Fibroblast of skin of back (primary cell): Measurements from ENCODE around the gene TMOD1.
"Not testable (repeated sequence)": the region's sequence is repeated elsewhere in the genome, so short reads cannot be mapped to it uniquely, and the experiment has no call there.

ENCODE experiments used
- DNase-seq: peaks from one replicate; pipeline ENCODE4 v3.0.0-alpha.2; 2013

Gene TMOD1

DNA sequence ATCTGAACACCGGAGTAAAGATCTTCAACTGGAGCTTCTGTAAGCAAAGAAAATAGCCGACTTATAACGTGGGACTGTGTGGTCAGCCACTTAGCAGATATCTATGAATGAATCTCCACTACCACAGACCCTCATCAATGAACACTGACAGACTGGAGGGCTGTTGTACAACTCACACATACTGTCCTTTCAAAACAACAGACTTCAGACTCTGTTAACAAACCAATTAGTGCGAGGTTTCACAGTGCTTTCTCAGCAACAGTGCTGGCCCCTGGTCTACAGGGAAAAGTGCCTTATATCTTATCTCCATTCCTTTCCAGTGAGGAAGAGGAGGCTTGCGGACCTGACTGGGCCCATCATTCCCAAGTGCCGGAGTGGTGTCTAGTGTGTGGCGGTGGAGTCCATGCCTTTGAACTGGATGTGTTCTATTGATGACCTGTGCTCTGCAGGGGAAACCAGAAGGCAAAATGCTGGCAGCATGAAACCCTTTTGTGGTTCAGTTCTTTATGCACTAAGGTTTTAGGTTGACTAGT is 97.9 kb downstream of the TMOD1 start:
- no peak for DNase-seq

DNA sequence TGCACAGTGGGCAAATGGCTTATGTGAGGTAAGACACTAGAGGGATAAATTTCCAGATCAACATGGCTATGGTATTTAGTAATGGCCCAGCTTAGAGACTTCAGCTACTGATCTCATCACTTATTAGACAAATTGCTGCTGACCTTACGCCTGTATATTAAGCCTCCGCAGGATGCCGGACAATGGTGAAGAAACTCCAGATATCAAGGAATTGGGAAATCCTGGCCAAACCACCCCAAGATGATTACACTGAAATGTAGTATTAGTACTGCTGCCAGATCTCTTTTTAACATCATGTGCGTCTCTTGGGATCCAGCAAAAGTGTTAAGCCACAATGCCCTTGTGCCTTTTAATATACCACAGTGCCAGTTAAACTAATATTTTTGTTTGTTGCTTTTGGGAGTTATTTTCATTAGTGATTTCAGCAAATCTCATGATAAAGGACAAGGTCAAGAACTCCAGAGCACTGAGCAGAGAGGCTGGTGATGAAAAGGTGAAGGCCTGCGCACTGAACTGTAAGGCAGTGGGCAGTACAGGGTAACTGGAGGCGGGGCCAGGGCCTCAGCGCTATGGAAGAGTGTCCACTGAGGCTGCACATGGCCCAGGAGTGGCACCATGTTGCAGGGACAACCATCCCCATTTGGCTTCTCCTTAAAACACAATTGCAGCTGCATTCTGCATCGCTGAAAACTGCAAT is 99.2 kb downstream of the TMOD1 start:
- DNase-seq: no peak

DNA sequence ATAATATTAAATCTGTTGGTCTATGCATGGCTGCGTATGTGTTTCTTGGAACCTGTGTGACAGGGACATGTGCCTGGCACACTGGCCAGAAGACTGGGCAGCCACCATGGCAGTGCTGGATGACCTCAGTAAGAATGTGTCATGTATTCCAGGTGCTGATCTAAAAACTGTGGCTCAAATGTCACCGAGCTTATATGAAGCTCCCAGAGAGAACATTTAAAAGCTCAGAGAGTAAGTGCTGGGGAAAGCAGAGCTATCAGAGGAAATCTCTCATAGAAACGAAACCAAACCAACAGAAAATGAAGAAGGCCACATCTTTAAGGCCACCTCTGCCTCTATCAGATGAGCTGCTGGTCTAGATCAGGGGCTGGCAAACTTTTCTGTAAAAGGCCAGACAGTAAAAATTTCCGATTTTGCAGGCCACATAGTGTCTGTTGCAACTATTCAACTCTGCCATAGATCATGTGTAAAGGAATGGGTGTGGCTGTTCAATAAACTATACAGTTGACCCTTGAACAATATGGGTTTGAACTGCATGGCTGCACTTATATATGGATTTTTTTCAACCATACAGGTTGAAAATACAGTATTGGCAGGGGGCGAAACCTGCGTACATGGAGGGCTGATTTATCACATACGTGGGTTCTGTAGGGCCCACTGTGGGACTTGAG is 99.9 kb downstream of the TMOD1 start:
- DNase-seq: no peak

- no peak for DNase-seq
Observed at GRCh38 chr9:97602430-97602829, 101.0 kb downstream of the TMOD1 start.

GRCh38 chr9:97604901-97605645 is 103.6 kb downstream of the TMOD1 start:
- no peak for DNase-seq

DNA sequence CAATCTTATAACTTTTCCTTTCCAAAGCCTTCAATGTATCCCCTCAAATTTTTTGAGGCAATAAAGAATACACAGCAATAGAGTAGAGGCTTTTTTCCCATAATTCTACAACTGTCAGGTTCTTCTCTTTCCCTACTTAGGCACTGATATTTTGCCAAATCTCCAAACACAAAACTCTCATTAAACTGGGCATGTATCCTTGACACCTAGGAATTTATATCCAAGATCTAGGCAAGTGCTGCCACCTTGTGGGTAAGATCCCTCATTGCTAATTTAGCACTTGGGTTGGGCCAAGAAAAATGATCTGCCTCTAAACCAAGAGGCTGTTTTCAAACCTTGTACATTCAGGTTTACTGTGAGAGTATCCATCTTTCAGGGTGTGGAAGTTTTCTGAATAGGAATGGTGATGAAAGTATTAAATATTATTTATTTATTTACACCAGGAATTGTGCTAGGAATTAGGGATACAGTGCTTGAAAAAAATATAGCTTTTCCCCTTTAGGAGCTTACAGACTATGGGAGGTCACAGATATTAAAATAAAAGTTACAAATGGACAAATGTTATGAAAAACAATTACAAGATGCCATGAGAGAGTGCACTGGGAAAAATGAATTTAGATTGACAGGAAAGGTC is 114.1 kb downstream of the TMOD1 start:
- peak; percentile 51 for DNase-seq

DNA sequence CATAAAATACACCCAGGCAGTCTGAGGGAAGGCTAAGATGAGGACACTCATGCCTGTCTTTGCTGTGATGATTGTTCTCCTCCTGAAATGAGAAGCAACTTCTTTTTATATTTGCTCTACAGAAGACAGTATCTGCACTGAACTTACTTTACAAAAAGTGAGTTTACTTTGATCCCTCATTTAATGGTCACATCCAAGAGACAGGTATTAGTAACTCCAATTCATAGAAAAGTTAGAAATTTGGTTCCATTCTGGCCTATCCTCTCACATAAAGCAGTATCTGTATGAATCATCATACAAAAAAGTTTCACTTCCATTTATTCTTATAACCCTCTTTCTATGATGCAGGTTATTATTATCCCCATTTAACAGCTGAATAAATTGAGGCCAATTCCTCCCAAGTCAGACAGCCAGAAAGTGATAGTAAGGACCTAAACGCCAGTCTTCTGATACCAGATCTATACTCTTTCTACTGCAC is 116.5 kb downstream of the TMOD1 start:
- DNase-seq: no peak

DNA sequence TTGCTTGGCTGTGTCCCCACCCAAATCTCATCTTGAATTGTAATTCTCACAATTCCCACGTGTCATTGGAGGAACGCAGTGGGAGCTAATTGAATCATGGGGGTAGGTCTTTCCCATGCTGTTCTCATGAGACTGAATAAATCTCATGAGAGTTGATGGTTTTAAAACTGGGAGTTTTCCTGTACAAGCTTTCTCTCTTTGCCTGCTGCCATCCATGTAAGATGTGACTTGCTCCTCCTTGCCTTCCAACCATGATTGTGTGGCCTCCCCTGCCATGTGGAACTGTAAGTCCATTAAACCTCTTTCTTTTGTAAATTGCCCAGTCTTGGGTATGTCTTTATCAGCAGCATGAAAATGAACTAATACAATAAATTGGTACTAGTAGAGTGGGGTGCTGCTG is 118.6 kb downstream of the TMOD1 start:
- DNase-seq: not testable (repeated sequence)

DNA sequence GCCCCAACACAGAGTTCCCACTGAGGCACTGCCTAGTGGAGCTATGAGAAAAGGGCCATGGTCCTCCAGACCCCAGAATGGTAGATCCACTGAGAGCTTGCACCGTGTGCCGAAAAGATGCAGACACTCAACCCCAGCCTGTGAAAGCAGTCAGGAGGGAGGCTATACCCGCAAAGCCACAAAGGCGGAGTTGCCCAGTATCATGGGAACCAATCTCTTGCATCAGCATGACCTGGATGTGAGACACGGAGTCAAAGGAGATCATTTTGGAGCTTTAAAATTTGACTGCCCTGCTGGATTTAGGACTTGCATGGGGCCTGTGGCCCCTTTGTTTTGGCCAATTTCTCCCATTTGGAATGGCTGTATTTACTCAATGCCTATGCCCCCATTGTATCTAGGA is 121.0 kb downstream of the TMOD1 start:
- DNase-seq: not testable (repeated sequence)

DNA sequence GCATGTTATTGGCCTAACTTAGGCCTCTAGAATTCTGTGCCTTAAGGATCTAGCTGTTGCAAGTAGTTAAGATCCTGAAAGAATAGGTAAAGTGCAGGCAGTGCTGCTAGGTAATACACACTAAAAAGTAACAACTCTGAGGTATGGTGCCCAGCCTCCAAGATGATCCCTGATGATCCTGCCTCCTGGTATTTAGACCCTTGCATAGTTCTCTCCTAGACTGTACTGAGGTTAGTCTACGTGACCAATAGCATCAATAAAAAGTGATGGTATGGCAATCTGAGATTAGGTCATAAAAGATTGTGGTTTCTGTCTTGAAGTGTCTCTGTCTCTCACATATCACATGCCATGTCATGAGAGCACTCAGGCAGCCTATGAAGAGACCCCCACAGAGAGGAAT is 122.5 kb downstream of the TMOD1 start:
- no peak for DNase-seq

- no peak for DNase-seq
Observed at GRCh38 chr9:97625620-97626019, 124.2 kb downstream of the TMOD1 start.

GRCh38 chr9:97627624-97628023 is 126.2 kb downstream of the TMOD1 start:
- DNase-seq: no peak

DNA sequence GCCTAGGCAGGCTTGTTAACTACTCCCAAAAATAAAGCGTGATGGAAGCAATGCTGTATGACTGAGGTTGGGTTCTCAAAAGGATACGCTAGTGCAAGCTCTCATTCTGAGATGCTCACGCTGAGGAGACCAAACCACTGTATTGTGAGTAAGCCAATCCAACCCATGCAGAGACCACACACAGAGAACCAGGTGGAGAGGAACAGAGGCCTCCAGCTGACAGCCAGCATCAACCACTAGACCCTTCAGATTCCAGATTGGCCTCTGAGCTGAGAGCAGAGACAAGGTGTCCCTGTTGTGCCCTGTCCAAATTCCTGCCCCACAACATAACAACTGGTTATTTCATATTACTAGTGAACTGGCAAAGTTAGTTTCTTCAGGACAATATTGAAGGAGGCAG is 127.2 kb downstream of the TMOD1 start:
- no peak for DNase-seq

- no peak for DNase-seq
Observed at GRCh38 chr9:97629156-97629555, 127.7 kb downstream of the TMOD1 start.

- DNase-seq: no peak
Observed at GRCh38 chr9:97630591-97630990, 129.1 kb downstream of the TMOD1 start.

DNA sequence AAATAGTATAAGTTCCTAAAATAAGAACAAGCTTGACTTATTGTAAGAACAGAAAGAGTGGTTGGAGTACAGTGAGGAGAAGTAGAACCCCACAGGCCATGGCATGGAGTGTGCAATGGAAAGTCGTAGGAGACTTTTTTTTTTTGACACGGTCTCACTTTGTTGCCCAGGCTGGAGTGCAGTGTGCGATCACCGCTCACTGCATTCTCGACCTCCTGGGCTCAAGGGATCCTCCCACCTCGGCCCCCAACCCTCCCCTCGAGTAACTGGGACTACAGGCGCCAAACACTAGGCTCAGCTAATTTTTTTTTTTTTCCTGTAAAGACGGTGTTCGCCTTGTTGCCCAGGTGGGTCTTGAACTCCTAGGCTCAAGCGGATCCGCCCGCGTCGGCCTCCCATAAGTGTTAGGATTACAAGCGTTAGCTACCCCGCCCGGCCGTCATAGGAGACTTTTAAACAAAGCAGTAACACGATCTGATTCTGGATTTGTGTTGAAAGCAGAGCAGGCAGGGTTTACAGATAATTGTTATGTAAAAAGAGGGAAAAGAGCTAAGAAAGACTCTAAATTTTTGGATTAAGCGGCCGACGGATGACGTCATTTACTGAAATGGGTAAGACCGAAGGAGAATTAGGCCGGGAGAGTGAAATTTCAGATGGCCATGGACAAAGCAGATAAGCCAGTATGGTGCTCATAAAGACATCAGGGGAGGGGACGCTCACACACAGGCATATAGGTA is 130.9 kb downstream of the TMOD1 start:
- peak; percentile 79 for DNase-seq

GRCh38 chr9:97632985-97633858 is 131.8 kb downstream of the TMOD1 start, which contains the start of the genes NCBP1 and TSTD2:
NCBP1 (plus strand) TSS chr9:97633821; CDS start chr9:97633882, 61 bp downstream.
TSTD2 (minus strand) TSS chr9:97633368; CDS start chr9:97627562, 5,806 bp downstream.
- peak; percentile 99 for DNase-seq

DNA sequence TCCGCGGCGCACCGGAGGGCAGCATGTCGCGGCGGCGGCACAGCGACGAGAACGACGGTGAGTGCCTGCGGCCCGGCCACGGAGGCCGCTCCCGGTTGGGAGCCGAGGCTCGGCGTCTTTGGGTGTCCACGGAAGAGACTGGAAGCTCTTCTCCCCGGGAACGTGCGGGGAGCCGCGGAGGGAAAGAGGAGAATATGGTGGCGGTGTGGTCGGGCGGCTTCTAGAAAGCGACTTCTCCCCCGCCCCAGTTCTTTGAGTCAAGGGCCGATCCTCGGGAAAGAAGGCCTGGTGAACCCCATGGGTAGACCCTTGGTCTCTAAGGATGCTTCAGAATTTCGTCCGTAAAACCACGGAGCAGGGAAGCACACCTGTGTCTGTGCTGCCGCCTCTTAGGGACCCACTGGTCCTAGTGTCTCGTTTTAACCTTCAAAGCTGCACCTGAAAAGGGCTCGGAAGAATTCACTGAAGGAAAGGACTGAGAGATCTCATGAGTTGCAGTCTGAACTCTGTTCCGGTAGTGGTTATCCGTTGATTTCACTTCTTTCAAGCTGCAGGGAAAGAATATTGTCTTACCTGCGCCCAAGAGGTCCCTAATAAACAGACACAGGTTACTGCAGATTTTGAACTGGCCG is 132.5 kb downstream of the TMOD1 start:
- no peak for DNase-seq

DNA sequence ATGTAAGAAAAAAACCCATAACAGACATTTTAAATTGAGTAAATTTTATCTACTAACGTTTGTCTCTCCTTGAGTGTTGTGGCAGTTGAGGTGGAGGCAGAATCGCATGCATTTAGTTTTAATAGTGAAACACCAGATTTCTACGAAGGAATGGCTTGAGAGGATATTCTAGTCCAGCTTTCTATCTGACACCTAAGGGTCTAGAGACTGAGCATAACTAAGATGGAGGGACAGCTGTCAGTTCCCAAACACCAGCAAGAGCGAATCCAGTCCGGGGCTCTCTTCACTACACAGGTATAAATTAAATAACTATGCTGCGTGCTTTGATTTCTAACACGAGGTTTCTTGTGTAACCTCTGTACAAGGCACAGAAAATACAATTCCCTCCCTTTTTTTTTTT is 133.6 kb downstream of the TMOD1 start:
- DNase-seq: no peak

- DNase-seq: no peak
Observed at GRCh38 chr9:97636903-97637302, 135.4 kb downstream of the TMOD1 start.
